ENCODE data around the gene CNTNAP2.

Gene CNTNAP2

GRCh38 chr7:146690987-146691386 lies 574.4 kb downstream of the CNTNAP2 start:
- no peak for DNase-seq (ENCODE audit: low read depth)

GRCh38 chr7:146698995-146699610 lies 582.5 kb downstream of the CNTNAP2 start:
- no peak for DNase-seq (ENCODE audit: low read depth)

- DNase-seq (ENCODE audit: low read depth), result no peak
These were observed 583.5 kb downstream of the CNTNAP2 start for GRCh38 chr7:146700015-146700560.

- DNase-seq (ENCODE audit: low read depth), result no peak
These were observed 584.6 kb downstream of the CNTNAP2 start for GRCh38 chr7:146701166-146701565.

GRCh38 chr7:146702898-146703297 lies 586.3 kb downstream of the CNTNAP2 start:
- no peak for DNase-seq (ENCODE audit: low read depth)

GRCh38 chr7:146709451-146710027 lies 592.9 kb downstream of the CNTNAP2 start:
- no peak for DNase-seq (ENCODE audit: low read depth)

GRCh38 chr7:146713205-146713604 lies 596.6 kb downstream of the CNTNAP2 start:
- DNase-seq (ENCODE audit: low read depth), result no peak

- DNase-seq (ENCODE audit: low read depth), result no peak
These were observed 597.3 kb downstream of the CNTNAP2 start for GRCh38 chr7:146713934-146714333.

- no peak for DNase-seq (ENCODE audit: low read depth)
These were observed 603.6 kb downstream of the CNTNAP2 start for GRCh38 chr7:146720195-146720594.

GRCh38 chr7:146722986-146723385 lies 606.4 kb downstream of the CNTNAP2 start:
- no peak for DNase-seq (ENCODE audit: low read depth)

GRCh38 chr7:146725520-146725919 lies 608.9 kb downstream of the CNTNAP2 start:
- DNase-seq (ENCODE audit: low read depth), result no peak

- no peak for DNase-seq (ENCODE audit: low read depth)
These were observed 611.5 kb downstream of the CNTNAP2 start for GRCh38 chr7:146728141-146728540.

- DNase-seq (ENCODE audit: low read depth), result no peak
These were observed 612.0 kb downstream of the CNTNAP2 start for GRCh38 chr7:146728611-146729010.

GRCh38 chr7:146731185-146731584 lies 614.6 kb downstream of the CNTNAP2 start:
- no peak for DNase-seq (ENCODE audit: low read depth)

- DNase-seq (ENCODE audit: low read depth), result no peak
These were observed 619.4 kb downstream of the CNTNAP2 start for GRCh38 chr7:146735992-146736391.

GRCh38 chr7:146736446-146737190 lies 620.0 kb downstream of the CNTNAP2 start:
- DNase-seq (ENCODE audit: low read depth), result no peak

- no peak for DNase-seq (ENCODE audit: low read depth)
These were observed 623.4 kb downstream of the CNTNAP2 start for GRCh38 chr7:146740039-146740438.

GRCh38 chr7:146741911-146742310 lies 625.3 kb downstream of the CNTNAP2 start:
- DNase-seq (ENCODE audit: low read depth), result no peak

- DNase-seq (ENCODE audit: low read depth), result no peak
These were observed 637.8 kb downstream of the CNTNAP2 start for GRCh38 chr7:146754385-146754784.

- no peak for DNase-seq (ENCODE audit: low read depth)
These were observed 639.0 kb downstream of the CNTNAP2 start for GRCh38 chr7:146755585-146755984.

- no peak for DNase-seq (ENCODE audit: low read depth)
These were observed 647.9 kb downstream of the CNTNAP2 start for GRCh38 chr7:146764458-146764857.

- no peak for DNase-seq (ENCODE audit: low read depth)
These were observed 652.4 kb downstream of the CNTNAP2 start for GRCh38 chr7:146768957-146769356.

GRCh38 chr7:146772601-146773000 lies 656.0 kb downstream of the CNTNAP2 start:
- DNase-seq (ENCODE audit: low read depth), result no peak
